Duodenal mucosa (tissue), 2 donors: ENCODE data around the gene IGF1.
A peak's percentile ranks its signal among the peaks of the same experiment; 100 is the strongest.

ENCODE experiments used
- H3K27ac ChIP-seq: one replicate; pipeline ENCODE4 v1.7.0; 2013; ENCODE audit warnings: low read depth, low read length
- H3K27me3 ChIP-seq, 2 donors: one replicate each; pipeline ENCODE4 v1.7.0; 2013; ENCODE audit warnings: low read length in 2 of 2, control low read depth in 1 of 2; ENCODE audit not compliant: insufficient read depth in 2 of 2, control insufficient read depth in 1 of 2
- H3K36me3 ChIP-seq, 2 donors: one replicate each; pipeline ENCODE4 v1.7.0; 2013; ENCODE audit warnings: low read length in 2 of 2, control low read depth in 1 of 2; ENCODE audit not compliant: insufficient read depth in 2 of 2, control insufficient read depth in 1 of 2
- H3K4me1 ChIP-seq, 2 donors: one replicate each; pipeline ENCODE4 v1.7.0; 2013; ENCODE audit warnings: low read length in 2 of 2, control low read depth in 1 of 2; ENCODE audit not compliant: insufficient read depth in 2 of 2, control insufficient read depth in 1 of 2
- H3K4me3 ChIP-seq, 2 donors: one replicate each; pipeline ENCODE4 v1.7.0; 2013; ENCODE audit warnings: low read length in 2 of 2, low read depth in 1 of 2
- H3K9ac ChIP-seq, 2 donors: one replicate each; pipeline ENCODE4 v1.7.0; 2013; ENCODE audit warnings: low read length in 2 of 2, low read depth in 1 of 2
- H3K9me3 ChIP-seq, 2 donors: one replicate each; pipeline ENCODE4 v1.7.0; 2013; ENCODE audit warnings: low read length in 2 of 2, control low read depth in 1 of 2; ENCODE audit not compliant: control insufficient read depth in 1 of 2

IGF1 gene

GRCh38 chr12:102480406-102480805, at the start of gene IGF1:
IGF1 (minus strand) TSS chr12:102480563; CDS start chr12:102480381, 182 bp downstream.
- Histone ChIP-seq H3K27me3 (no peaks in the 10 kb centered on the region), H3K9ac (no peak within 1 kb of the TSS), H3K4me3 (peak within 1 kb of the TSS; percentile 51 to 55), H3K9me3 (no peaks in the 10 kb centered on the region), H3K36me3 (no peaks in the 10 kb centered on the region), H3K4me1 (peaks cover 6 to 17% of the 10 kb centered on the region in 2 donors), H3K27ac (peak within 1 kb of the TSS; percentile 45)

GRCh38 chr12:102528111-102528510, 47.7 kb upstream of the IGF1 start:
- Histone ChIP-seq H3K9me3 (no peaks in the 10 kb centered on the region), H3K27ac (no peak overlapping the region), H3K27me3 (no peaks in the 10 kb centered on the region), H3K9ac (no peak overlapping the region), H3K36me3 (no peaks in the 10 kb centered on the region), H3K4me1 (no peaks in the 10 kb centered on the region), H3K4me3 (no peak overlapping the region)

- Histone ChIP-seq H3K36me3 (no peaks in the 10 kb centered on the region), H3K4me3 (no peak overlapping the region), H3K27ac (no peak overlapping the region), H3K9ac (no peak overlapping the region), H3K4me1 (no peaks in the 10 kb centered on the region), H3K27me3 (no peaks in the 10 kb centered on the region), H3K9me3 (no peaks in the 10 kb centered on the region)
These were observed 46.9 kb upstream of the IGF1 start for GRCh38 chr12:102527171-102527720.

GRCh38 chr12:102526656-102527055, 46.3 kb upstream of the IGF1 start:
- no peak overlapping the region for H3K27ac ChIP-seq
- no peaks in the 10 kb centered on the region for H3K9me3 ChIP-seq
- H3K4me3 ChIP-seq, result no peak overlapping the region
- H3K36me3 ChIP-seq, result no peaks in the 10 kb centered on the region
- no peaks in the 10 kb centered on the region for H3K27me3 ChIP-seq
- H3K9ac ChIP-seq, result no peak overlapping the region
- H3K4me1 ChIP-seq, result no peaks in the 10 kb centered on the region

GRCh38 chr12:102522768-102523167, 42.4 kb upstream of the IGF1 start:
- H3K9ac ChIP-seq, result no peak overlapping the region
- H3K9me3 ChIP-seq, result no peaks in the 10 kb centered on the region
- H3K27ac ChIP-seq, result no peak overlapping the region
- no peaks in the 10 kb centered on the region for H3K36me3 ChIP-seq
- H3K4me3 ChIP-seq, result no peak overlapping the region
- no peaks in the 10 kb centered on the region for H3K27me3 ChIP-seq
- H3K4me1 ChIP-seq, result no peaks in the 10 kb centered on the region

GRCh38 chr12:102521662-102522277, 41.4 kb upstream of the IGF1 start:
- Histone ChIP-seq H3K4me3 (no peak overlapping the region), H3K4me1 (no peaks in the 10 kb centered on the region), H3K9me3 (no peaks in the 10 kb centered on the region)

GRCh38 chr12:102518871-102519270, 38.5 kb upstream of the IGF1 start:
- H3K4me3 ChIP-seq, result no peak overlapping the region
- H3K9ac ChIP-seq, result no peak overlapping the region
- no peaks in the 10 kb centered on the region for H3K4me1 ChIP-seq
- H3K27ac ChIP-seq, result no peak overlapping the region
- H3K27me3 ChIP-seq, result no peaks in the 10 kb centered on the region
- H3K36me3 ChIP-seq, result no peaks in the 10 kb centered on the region
- no peaks in the 10 kb centered on the region for H3K9me3 ChIP-seq

More at GRCh38 chr12:102521662-102522277, 41.4 kb upstream of the IGF1 start:
- H3K36me3 ChIP-seq, result no peaks in the 10 kb centered on the region
- H3K9ac ChIP-seq, result no peak overlapping the region
- no peak overlapping the region for H3K27ac ChIP-seq
- H3K27me3 ChIP-seq, result no peaks in the 10 kb centered on the region

GRCh38 chr12:102514696-102515095, 34.3 kb upstream of the IGF1 start:
- H3K27ac ChIP-seq, result no peak overlapping the region
- H3K4me3 ChIP-seq, result no peak overlapping the region
- H3K9me3 ChIP-seq, result no peaks in the 10 kb centered on the region
- no peaks in the 10 kb centered on the region for H3K36me3 ChIP-seq
- peaks cover 12 to 15% of the 10 kb centered on the region in 2 donors for H3K4me1 ChIP-seq
- H3K27me3 ChIP-seq, result no peaks in the 10 kb centered on the region
- H3K9ac ChIP-seq, result no peak overlapping the region

- H3K4me3 ChIP-seq, result no peak overlapping the region
- no peak overlapping the region for H3K9ac ChIP-seq
- no peak overlapping the region for H3K27ac ChIP-seq
- H3K27me3 ChIP-seq, result no peaks in the 10 kb centered on the region
- peaks cover 12 to 15% of the 10 kb centered on the region in 2 donors for H3K4me1 ChIP-seq
- no peaks in the 10 kb centered on the region for H3K9me3 ChIP-seq
- no peaks in the 10 kb centered on the region for H3K36me3 ChIP-seq
These were observed 33.4 kb upstream of the IGF1 start for GRCh38 chr12:102513739-102514138.

- no peak overlapping the region for H3K9ac ChIP-seq
- no peaks in the 10 kb centered on the region for H3K36me3 ChIP-seq
- H3K4me3 ChIP-seq, result no peak overlapping the region
- H3K27me3 ChIP-seq, result no peaks in the 10 kb centered on the region
- no peak overlapping the region for H3K27ac ChIP-seq
- no peaks in the 10 kb centered on the region for H3K9me3 ChIP-seq
- peaks cover 12 to 15% of the 10 kb centered on the region in 2 donors for H3K4me1 ChIP-seq
These were observed 32.9 kb upstream of the IGF1 start for GRCh38 chr12:102513272-102513671.
